Lower leg skin (tissue), 4 donors: ENCODE results near the gene LMTK2. TPM values are rescaled to one million over a fixed set of nuclear protein-coding genes. Genes with fewer than 3 reads are reported as not detected.

Source experiments
- DNase-seq, 2 donors: peaks; one replicate each; pipeline ENCODE4 v3.0.0-alpha.2; 2019; ENCODE audit warnings: low spot score in 2 of 2
- H3K4me3 ChIP-seq: fragments of 200-600 bp; sonication (generic); 2 replicates; pipeline ENCODE4 v1.5.1; 2017; ENCODE audit warnings: mild to moderate bottlenecking, low read depth; ENCODE audit not compliant: poor library complexity, severe bottlenecking
- CTCF ChIP-seq, 3 donors: fragments of 450-650 bp; IDR thresholded peaks; one replicate each; pipeline ENCODE4 v1.5.1; 2016; ENCODE audit warnings: antibody characterized with exemption in 3 of 3, mild to moderate bottlenecking in 3 of 3, moderate library complexity in 2 of 3
- POLR2A ChIP-seq, 2 donors: fragments of 450-650 bp; IDR thresholded peaks; one replicate each; pipeline ENCODE4 v1.6.1; 2016 to 2017; ENCODE audit warnings: antibody characterized with exemption in 2 of 2, mild to moderate bottlenecking in 1 of 2, moderate library complexity in 1 of 2
- WGBS, 2 donors: methylation state at CpG; one replicate each; pipeline ENCODE4 v1.1.5; 2018; 5-methylcytosine and 5-hydroxymethylcytosine counted together
- intact Hi-C: fragments of 100-400 bp; cut with DNase I; formaldehyde crosslinking; loops from one replicate; pipeline ENCODE4 v1.15.0; 2023; ENCODE audit warnings: low total_unique reads
- total RNA-seq, 4 donors: library from RNA; depleted of rRNA; stranded (reverse); fragments of >200 nt; gene quantifications; one replicate each; pipeline ENCODE4 v1.1.0, GENCODE V29; 2016

Gene LMTK2
- total RNA-seq, 4 donors from 2014 or later = 31.9 to 44.3 (median 35.0) TPM

- H3K4me3 ChIP-seq = no peak overlapping the region
- WGBS, 2 donors = 55 to 56% methylated on average over 6 of the region's 6 CpGs
- TF ChIP-seq POLR2A (IDR thresholded peaks at IDR 0.05) (no peak), CTCF (IDR thresholded peaks at IDR 0.05) (no peak)
- DNase-seq = peak in 1 of 2 donors; percentile 21
- intact Hi-C loops = loop anchor here (10.0 kb wide), 1 partner anchor 59 kb away; no protein-coding TSS in a partner anchor
Observed at GRCh38 chr7:98105942-98106544, 619 bp upstream of the LMTK2 start.

- peak overlapping the region; percentile 99 for H3K4me3 ChIP-seq
- 0% methylated on average over 19 to 22 of the region's 32 CpGs for WGBS, 2 donors
- TF ChIP-seq POLR2A (IDR thresholded peaks at IDR 0.05) (no peak), CTCF (IDR thresholded peaks at IDR 0.05) (no peak)
- intact Hi-C loops = loop anchor here (10.0 kb wide), 1 partner anchor 57 kb away; no protein-coding TSS in a partner anchor
- no peak for DNase-seq
Observed at GRCh38 chr7:98107313-98107721, 655 bp downstream of the LMTK2 start.

DNA sequence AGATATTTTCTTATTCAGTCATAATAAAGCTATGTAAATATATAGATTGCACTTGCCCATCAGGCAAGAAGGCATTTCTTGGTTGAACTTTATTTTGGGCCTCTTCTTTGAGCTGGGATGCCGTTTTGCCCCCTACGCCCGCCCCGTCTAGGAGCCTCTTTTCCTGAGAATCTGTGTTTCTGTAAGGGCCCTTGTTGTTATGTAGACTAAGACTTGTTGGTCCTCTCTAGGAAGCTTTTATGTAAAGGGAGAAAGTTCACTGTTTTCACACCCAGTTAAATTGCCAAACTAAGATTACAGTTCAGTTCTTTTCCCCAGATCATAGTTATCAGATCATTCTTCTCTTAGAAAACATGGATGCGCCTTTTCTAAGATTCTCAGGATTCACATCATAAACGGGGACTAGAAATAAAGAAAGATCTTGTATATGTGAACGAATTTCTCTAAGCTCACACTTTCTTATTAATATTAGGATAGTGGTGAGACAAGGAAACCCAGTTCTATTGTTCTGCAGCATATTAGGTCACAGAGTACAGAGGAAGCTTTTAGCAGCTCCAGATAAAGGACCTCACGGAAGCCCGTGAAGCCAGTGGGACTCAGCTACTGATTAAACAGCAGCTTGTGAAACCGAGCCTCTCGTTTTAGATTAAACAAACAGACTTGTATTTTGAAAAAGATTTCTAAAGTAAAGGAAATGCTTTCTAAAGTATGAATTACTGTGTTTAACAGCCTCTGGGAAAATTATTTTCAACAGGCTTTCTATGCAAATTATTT is 3.8 kb downstream of the LMTK2 start:
- intact Hi-C loops = no loop called here
- H3K4me3 ChIP-seq = no peak overlapping the region
- 63 to 69% methylated on average over 11 of the region's 11 CpGs for WGBS, 2 donors
- DNase-seq = no peak
- TF ChIP-seq POLR2A (IDR thresholded peaks at IDR 0.05) (no peak), CTCF (IDR thresholded peaks at IDR 0.05) (no peak)

- H3K4me3 ChIP-seq = no peak overlapping the region
- no peak for TF ChIP-seq POLR2A (IDR thresholded peaks at IDR 0.05)
- TF ChIP-seq CTCF (IDR thresholded peaks at IDR 0.05) = no peak
- 79 to 83% methylated on average over 4 of the region's 4 CpGs for WGBS, 2 donors
- DNase-seq = no peak
- intact Hi-C loops = no loop called here
Observed at GRCh38 chr7:98112077-98112476, 5.4 kb downstream of the LMTK2 start.

GRCh38 chr7:98115746-98116525 is 9.3 kb downstream of the LMTK2 start:
- H3K4me3 ChIP-seq = no peak overlapping the region
- TF ChIP-seq CTCF (IDR thresholded peaks at IDR 0.05) (no peak), POLR2A (IDR thresholded peaks at IDR 0.05) (no peak)
- 96% methylated on average over 10 of the region's 10 CpGs for WGBS, 2 donors
- intact Hi-C loops = no loop called here
- DNase-seq = no peak
